GM19438 (cell line): Measurements from ENCODE around the gene B9D1.

ENCODE experiments used
- ATAC-seq: cut with Tn5 transposase; IDR thresholded peaks from one replicate; pipeline ENCODE4 v1.9.1; 2021; ENCODE audit warnings: low read depth; ENCODE audit not compliant: unreplicated experiment

The B9D1 gene, protein sequence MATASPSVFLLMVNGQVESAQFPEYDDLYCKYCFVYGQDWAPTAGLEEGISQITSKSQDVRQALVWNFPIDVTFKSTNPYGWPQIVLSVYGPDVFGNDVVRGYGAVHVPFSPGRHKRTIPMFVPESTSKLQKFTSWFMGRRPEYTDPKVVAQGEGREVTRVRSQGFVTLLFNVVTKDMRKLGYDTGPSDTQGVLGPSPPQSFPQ

GRCh38 chr17:19362277-19363113, at the start of gene B9D1:
Gene B9D1 (minus strand): TSS chr17:19362723. CDS start chr17:19362569, 154 bp downstream.
- ATAC-seq = peak; percentile 80

DNA sequence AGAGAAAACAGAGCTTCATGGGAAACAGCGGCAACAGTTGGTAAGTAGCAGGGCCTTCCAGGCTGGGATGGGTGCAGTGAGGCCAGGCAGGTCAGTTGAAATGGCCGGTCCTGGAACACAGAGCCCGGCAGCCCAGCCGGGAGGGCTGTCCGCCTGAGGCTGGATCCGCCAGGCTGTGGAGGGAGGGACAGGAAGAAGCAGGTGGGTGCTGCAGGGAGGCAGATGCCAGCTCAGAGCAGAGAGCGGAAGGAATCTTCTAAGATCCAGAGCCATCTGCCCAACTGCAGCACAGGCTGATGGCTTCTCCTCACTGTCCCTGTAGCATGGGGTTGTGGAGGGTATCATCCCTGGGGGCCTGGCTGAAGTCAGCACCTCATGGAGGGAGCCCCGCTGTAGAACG, 49.1 kb upstream of the B9D1 start:
- ATAC-seq = no peak

- no peak for ATAC-seq
Observed at GRCh38 chr17:19410875-19411620, 48.5 kb upstream of the B9D1 start, which contains the start of gene RNF112. Gene RNF112 (plus strand): TSS chr17:19411232. CDS start chr17:19411409, 177 bp downstream.

DNA sequence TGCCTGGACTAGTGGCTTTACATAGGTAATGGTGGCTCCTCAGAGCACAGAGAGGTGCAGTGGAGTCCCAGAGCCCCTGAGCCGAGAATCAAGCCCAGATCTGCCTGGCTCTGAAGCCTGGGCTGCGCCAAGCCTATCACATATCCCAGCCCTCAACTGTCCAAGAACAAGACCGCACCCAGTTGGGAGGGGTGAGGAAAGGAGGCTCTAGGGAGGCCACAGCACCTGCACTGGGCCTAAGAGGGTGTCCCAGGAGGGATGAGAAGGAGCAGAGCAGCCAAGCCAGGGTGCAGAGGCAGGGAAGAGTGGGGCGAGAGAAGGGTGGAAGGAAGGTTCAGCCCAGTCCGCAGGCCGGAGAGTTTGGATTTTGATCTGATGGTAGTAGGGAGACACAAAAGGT, 47.6 kb upstream of the B9D1 start:
- ATAC-seq = no peak

GRCh38 chr17:19409509-19409908, 47.0 kb upstream of the B9D1 start:
- no peak for ATAC-seq

DNA sequence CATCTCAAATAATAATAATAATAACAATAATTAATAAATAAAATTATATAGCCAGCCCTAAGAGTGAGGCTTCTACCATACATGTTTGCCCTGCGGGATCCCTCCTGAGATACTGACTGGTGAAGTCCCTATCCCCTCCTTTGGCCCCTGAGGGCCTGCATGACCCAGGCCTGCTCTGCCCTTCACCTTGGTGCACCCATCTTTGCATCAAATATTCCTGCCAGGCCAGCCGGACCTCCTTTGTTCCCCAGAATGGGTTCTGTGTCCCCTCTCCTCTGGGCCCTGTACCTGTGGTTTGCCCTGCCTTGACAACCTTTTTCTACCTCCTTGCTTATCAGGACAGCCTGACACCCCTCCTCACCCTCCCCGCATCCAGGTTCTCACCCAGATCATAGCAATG, 46.5 kb upstream of the B9D1 start:
- ATAC-seq = no peak

DNA sequence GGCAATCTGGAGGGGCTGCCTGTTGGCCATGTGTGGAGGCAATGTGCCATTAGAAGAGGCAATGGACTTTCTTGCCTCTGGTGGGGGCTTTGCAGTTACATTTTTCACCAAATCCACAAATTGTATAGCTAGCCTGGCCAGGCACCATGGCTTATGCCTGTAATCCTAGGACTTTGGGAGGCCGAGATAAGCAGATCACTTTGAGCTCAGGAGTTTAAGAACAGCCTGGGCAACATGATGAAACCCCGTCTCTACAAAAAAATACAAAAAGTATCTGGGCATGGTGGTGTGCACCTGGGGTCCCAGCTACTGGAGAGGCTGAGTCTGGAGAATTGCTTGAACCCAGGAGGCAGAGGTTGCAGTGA, 45.8 kb upstream of the B9D1 start:
- ATAC-seq = no peak

GRCh38 chr17:19407601-19408345, 45.2 kb upstream of the B9D1 start:
- no peak for ATAC-seq

DNA sequence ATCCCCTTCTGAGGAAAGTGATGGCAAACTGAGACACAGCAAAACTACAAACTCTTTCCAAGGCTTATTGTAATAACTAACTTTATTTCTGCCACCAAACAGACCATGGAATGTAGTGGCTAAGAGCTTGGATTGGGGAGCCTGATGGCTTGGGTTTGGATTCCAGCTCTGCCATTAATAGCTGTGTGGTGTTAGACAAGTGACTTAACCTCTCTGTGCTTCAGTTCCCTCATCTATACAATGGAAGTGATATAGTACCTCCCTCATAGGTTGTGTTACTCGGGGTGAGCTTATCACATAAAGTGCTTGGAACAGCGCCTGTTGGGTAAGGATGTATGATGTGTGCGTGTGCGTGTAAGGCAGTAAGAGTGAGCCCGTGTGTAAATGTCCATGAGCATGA, 42.6 kb upstream of the B9D1 start:
- ATAC-seq = no peak

DNA sequence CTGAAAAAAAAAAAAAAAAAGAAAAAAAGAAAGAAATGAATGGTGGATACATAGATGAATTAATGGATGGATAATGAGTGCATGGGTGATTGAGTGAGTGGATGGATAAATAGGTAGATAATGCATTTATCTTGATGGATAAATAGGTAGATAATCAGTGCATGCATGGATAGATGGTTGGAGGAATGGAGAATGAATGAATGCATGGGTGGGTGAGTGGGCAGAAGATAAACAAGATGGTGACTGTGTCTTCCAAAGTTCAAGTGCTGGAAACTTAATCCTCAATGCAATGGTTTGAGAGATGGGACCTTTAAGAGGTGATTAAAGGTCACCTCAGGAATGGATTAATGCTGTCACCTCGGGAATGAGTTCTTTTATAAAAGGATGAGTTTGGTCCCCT, 41.7 kb upstream of the B9D1 start:
- no peak for ATAC-seq

- no peak for ATAC-seq
Observed at GRCh38 chr17:19403021-19403420, 40.5 kb upstream of the B9D1 start.

- no peak for ATAC-seq
Observed at GRCh38 chr17:19402171-19402570, 39.6 kb upstream of the B9D1 start.

- ATAC-seq = no peak
Observed at GRCh38 chr17:19401321-19402010, 38.9 kb upstream of the B9D1 start.

DNA sequence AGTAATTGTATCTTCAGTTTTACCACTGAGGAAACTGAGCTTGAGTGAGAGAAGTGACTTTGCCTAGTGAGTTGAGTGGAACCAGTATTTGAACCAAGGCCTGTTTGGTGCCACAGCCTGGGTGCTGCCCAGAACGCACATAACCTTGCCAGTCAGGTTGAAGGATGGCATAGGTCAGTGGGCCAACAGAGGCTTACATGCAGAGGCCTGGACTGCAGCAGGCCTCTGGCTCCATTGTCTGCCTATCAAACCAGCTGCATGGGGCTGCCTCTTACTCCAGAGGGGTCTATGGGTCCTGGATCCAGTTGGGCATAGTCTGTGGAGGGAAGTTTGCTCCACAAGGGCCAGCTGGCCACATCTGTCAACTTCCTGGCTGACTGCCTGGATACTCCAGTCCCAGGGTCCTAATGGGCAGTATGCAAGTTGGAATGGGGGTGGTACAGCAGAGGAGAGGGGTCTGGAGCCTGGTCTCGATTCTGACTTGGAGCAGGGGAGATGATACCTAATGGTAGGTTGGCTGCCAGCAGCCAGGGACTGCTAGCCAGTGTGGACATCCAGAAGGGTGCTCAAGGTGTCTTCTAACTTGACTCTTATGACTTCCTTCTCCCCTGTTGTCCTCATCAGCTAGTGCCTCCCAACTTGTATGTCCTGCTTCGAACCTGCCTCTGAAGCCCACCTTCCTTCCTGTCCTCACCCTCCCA, 37.4 kb upstream of the B9D1 start:
- no peak for ATAC-seq

DNA sequence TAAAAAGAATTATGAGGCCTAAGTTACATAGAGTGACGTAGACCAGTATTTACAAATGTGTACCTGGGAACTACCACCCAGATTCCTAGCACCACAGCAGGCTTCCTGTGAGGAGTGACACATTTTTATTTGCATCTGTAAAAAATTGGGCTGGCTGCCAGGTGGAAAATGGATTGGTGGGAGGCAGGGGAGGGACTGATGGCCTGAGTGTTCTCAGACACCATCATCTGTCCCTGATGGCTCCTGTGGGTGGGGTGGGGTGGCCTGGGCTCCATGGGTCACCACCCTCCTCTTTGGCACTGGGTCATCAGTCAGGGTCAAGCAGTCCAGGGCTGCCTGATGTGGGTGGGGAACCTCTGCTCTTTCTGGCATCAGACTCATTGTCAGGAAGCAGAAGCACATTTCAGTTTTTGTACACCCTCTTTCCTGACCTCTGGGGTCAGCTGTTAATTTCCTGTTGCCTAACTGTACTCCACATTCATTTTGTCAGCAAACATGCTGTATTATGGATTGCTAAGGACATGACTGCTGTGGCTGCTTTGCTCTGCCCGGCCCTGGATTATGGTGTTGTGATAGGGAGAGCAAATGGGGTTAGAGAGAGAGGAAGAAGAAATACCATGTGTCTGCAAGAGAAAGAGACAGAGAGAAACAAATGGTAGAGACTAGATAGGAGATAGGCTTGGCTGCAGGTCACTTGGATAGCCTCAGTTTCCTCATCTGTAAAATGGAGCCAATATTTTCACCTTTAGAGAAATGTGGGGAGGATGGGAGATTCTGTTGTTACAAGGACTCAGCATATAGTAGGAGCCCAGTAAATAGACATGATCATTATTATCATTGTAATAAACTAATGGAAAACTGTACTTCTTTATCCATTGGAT, 36.0 kb upstream of the B9D1 start:
- ATAC-seq = no peak

GRCh38 chr17:19397556-19398041, 35.1 kb upstream of the B9D1 start:
- no peak for ATAC-seq

DNA sequence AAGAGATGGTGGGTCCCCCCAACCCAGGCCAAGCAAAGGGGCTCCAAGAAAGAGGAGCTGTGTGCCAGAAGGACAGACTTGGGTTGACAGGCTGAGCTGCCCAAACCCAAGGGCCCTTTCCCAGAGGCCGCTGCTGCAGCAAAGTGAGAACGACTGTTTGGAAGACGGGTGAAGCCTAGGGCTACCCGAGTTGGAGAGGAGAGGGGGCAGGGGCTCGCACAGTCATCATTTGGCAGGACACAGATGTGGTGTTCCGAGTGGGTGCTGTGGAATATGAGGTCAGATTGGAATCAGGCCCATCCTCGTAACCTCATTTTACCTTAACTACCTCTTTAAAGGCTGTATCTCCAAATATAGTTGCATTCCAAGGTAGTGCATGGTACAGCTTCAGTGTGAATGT, 29.8 kb upstream of the B9D1 start:
- no peak for ATAC-seq

DNA sequence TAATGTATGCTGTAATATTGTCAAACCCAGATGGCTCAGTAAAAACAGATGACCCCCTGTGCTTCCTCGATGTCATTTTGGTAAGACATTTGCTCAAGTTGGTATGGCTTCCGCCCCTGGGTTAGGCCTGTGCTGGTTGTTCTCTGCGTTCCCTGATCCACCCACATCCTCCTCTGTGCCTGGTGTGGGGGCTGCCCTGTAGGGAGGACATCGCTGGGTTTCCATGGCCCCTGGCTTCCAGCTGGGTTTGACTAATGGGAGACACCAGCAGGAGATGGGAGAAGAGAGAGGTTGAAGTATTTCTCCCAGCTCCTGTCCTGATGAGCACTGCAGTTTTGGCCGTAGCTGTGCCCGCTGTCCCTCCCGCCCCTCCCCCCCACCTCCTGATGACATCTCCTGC, 28.9 kb upstream of the B9D1 start:
- no peak for ATAC-seq
